Body of pancreas (tissue), 4 donors: ENCODE data around the gene AHCYL2. TPM values are rescaled to one million over a fixed set of nuclear protein-coding genes. Genes with fewer than 3 reads are reported as not detected.
"Not testable (repeated sequence)": the region's sequence is repeated elsewhere in the genome, so short reads cannot be mapped to it uniquely, and the experiment has no call there.

Source experiments
- ATAC-seq: fragments of 150-250 bp; one replicate; pipeline ENCODE4 v1.9.1; 2016
- DNase-seq, 4 donors: peaks; one replicate each; pipeline ENCODE4 v3.0.0-alpha.2; 2019
- H3K27ac ChIP-seq, 4 donors: fragments of 200-600 bp; sonication (generic); 1 replicate in 3 of 4; 2 replicates in 1 of 4; pipeline versions ENCODE4 v1.5.1 to v1.6.1; 2016 to 2019; ENCODE audit warnings: mild to moderate bottlenecking in 1 of 4, mixed read lengths in 1 of 4, moderate library complexity in 1 of 4
- H3K27me3 ChIP-seq, 2 donors: fragments of 200-600 bp; sonication (generic); one replicate each; pipeline ENCODE4 v1.6.0; 2016; ENCODE audit warnings: mild to moderate bottlenecking in 1 of 2
- H3K36me3 ChIP-seq, 2 donors: fragments of 200-600 bp; sonication (generic); replicated peaks in 1 of 2; 2 replicates each; pipeline ENCODE4 v1.5.1; 2016; ENCODE audit warnings: low read depth in 2 of 2; ENCODE audit not compliant: insufficient read depth in 1 of 2
- H3K4me1 ChIP-seq: fragments of 200-600 bp; sonication (generic); one replicate; pipeline ENCODE4 v1.6.0; 2016
- H3K4me3 ChIP-seq, 2 donors: fragments of 200-600 bp; sonication (generic); 1 replicate in 1 of 2; 2 replicates in 1 of 2; pipeline ENCODE4 v1.5.1; 2016 to 2019
- H3K9me3 ChIP-seq, 3 donors: fragments of 200-600 bp; sonication (generic); 1 replicate in 2 of 3; 2 replicates in 1 of 3; pipeline ENCODE4 v1.5.1; 2016
- CTCF ChIP-seq, 7 experiments: fragments of 450-650 bp in 4 of 7; fragments of 200-600 bp in 3 of 7; sonication (generic) in 3 of 7; IDR thresholded peaks; one replicate each; pipeline ENCODE4 v1.5.1; 2016 to 2019; ENCODE audit warnings: antibody characterized with exemption in 7 of 7
- POLR2A ChIP-seq, 3 donors: fragments of 450-650 bp; IDR thresholded peaks; one replicate each; pipeline ENCODE4 v1.6.1; 2016; ENCODE audit warnings: antibody characterized with exemption in 3 of 3, mild to moderate bottlenecking in 2 of 3
- WGBS, 2 donors: methylation state at CpG; one replicate each; pipeline ENCODE4 v1.1.5; 2017; 5-methylcytosine and 5-hydroxymethylcytosine counted together
- intact Hi-C: fragments of 100-400 bp; cut with DNase I; formaldehyde crosslinking; loops from one replicate; pipeline ENCODE4 v1.15.1; 2023
- total RNA-seq, 2 donors: library from RNA; depleted of rRNA; stranded (reverse); fragments of >200 nt; gene quantifications; one replicate each; pipeline ENCODE4 v1.1.0, GENCODE V29; 2016

Gene AHCYL2
- total RNA-seq, 2 donors from 2014 or later: 9.3 to 51.4 TPM

GRCh38 chr7:129245533-129245932 is 20.7 kb downstream of the AHCYL2 start:
- Histone ChIP-seq H3K27ac (no peak overlapping the region), H3K27me3 (no peaks in the 10 kb centered on the region), H3K9me3 (no peaks in the 10 kb centered on the region), H3K36me3 (no peaks in the 10 kb centered on the region), H3K4me1 (no peaks in the 10 kb centered on the region), H3K4me3 (no peak overlapping the region)
- no peak for TF ChIP-seq POLR2A (IDR thresholded peaks at IDR 0.05)
- TF ChIP-seq CTCF (IDR thresholded peaks at IDR 0.05): no peak
- intact Hi-C loops: no loop called here
- ATAC-seq: no peak
- 86 to 87% methylated on average over 3 of the region's 3 CpGs for WGBS, 2 donors
- DNase-seq: no peak

GRCh38 chr7:129247087-129247486 is 22.3 kb downstream of the AHCYL2 start:
- Histone ChIP-seq H3K4me1 (no peaks in the 10 kb centered on the region), H3K36me3 (no peaks in the 10 kb centered on the region), H3K27ac (no peak overlapping the region), H3K4me3 (no peak overlapping the region), H3K27me3 (no peaks in the 10 kb centered on the region), H3K9me3 (no peaks in the 10 kb centered on the region)
- ATAC-seq (no peak), DNase-seq (no peak)
- intact Hi-C loops: no loop called here
- WGBS, 2 donors: 65 to 69% methylated on average over 2 of the region's 2 CpGs
- TF ChIP-seq POLR2A (IDR thresholded peaks at IDR 0.05): no peak
- TF ChIP-seq CTCF (IDR thresholded peaks at IDR 0.05): no peak

GRCh38 chr7:129252128-129252527 is 27.3 kb downstream of the AHCYL2 start:
- peaks cover 5% of the 10 kb centered on the region for H3K4me1 ChIP-seq
- H3K36me3 ChIP-seq: no peaks in the 10 kb centered on the region
- 74 to 80% methylated on average over 2 of the region's 2 CpGs for WGBS, 2 donors
- H3K9me3 ChIP-seq: no peaks in the 10 kb centered on the region
- intact Hi-C loops: no loop called here
- no peak overlapping the region for H3K4me3 ChIP-seq
- no peak for TF ChIP-seq POLR2A (IDR thresholded peaks at IDR 0.05)
- TF ChIP-seq CTCF (IDR thresholded peaks at IDR 0.05): no peak
- no peaks in the 10 kb centered on the region for H3K27me3 ChIP-seq
- ATAC-seq (no peak), DNase-seq (no peak)
- H3K27ac ChIP-seq: no peak overlapping the region

GRCh38 chr7:129252603-129253002 is 27.8 kb downstream of the AHCYL2 start:
- intact Hi-C loops, H3K27ac ChIP-seq, H3K9me3 ChIP-seq, H3K27me3 ChIP-seq, DNase-seq, H3K36me3 ChIP-seq, ATAC-seq, H3K4me1 ChIP-seq, H3K4me3 ChIP-seq: not testable (repeated sequence)
- 94 to 95% methylated on average over 5 of the region's 5 CpGs for WGBS, 2 donors

GRCh38 chr7:129255800-129256199 is 31.0 kb downstream of the AHCYL2 start:
- H3K4me1 ChIP-seq: peaks cover 5% of the 10 kb centered on the region
- ATAC-seq (no peak), DNase-seq (no peak)
- H3K9me3 ChIP-seq: no peaks in the 10 kb centered on the region
- TF ChIP-seq POLR2A (IDR thresholded peaks at IDR 0.05) (no peak), CTCF (IDR thresholded peaks at IDR 0.05) (no peak)
- WGBS, 2 donors: 88 to 92% methylated on average over 4 of the region's 4 CpGs
- no peaks in the 10 kb centered on the region for H3K36me3 ChIP-seq
- H3K4me3 ChIP-seq: no peak overlapping the region
- no peak overlapping the region for H3K27ac ChIP-seq
- intact Hi-C loops: no loop called here
- no peaks in the 10 kb centered on the region for H3K27me3 ChIP-seq
